Astrocyte of the cerebellum (primary cell): ENCODE measurements around the gene FRMPD4.
"Not testable (repeated sequence)": the region's sequence is repeated elsewhere in the genome, so short reads cannot be mapped to it uniquely, and the experiment has no call there.

Experiments used
- DNase-seq: peaks from one replicate; pipeline ENCODE4 v3.0.0-alpha.2; 2011; ENCODE audit warnings: low read depth
- H3K4me3 ChIP-seq: 2 replicates; pipeline ENCODE4 v1.5.1; 2011; ENCODE audit warnings: mild to moderate bottlenecking, low read depth, low read length, moderate library complexity
- CTCF ChIP-seq: IDR thresholded peaks from 2 replicates; pipeline ENCODE4 v1.5.1; 2012; ENCODE audit warnings: low read length, low read depth, moderate library complexity, mild to moderate bottlenecking; ENCODE audit errors: missing control alignments
- in situ Hi-C: cut with HindIII; loops from 2 replicates; pipeline ENCODE4 v1.10.0; 2017; ENCODE audit warnings: low sequenced_read_pairs

The FRMPD4 gene

GRCh38 chrX:12497832-12498591, 359.7 kb downstream of the FRMPD4 start:
- no peak overlapping the region for H3K4me3 ChIP-seq
- DNase-seq = no peak
- in situ Hi-C loops = no loop called here
- no peak for TF ChIP-seq CTCF

GRCh38 chrX:12505127-12505526, 366.9 kb downstream of the FRMPD4 start:
- TF ChIP-seq CTCF = no peak
- in situ Hi-C loops = no loop called here
- no peak for DNase-seq
- H3K4me3 ChIP-seq = no peak overlapping the region

- in situ Hi-C loops, H3K4me3 ChIP-seq, DNase-seq: not testable (repeated sequence)
These were observed 377.1 kb downstream of the FRMPD4 start for GRCh38 chrX:12515384-12515783.

GRCh38 chrX:12526306-12526705, 388.0 kb downstream of the FRMPD4 start:
- in situ Hi-C loops = no loop called here
- H3K4me3 ChIP-seq = no peak overlapping the region
- DNase-seq = no peak
- TF ChIP-seq CTCF = no peak

- DNase-seq, H3K4me3 ChIP-seq, in situ Hi-C loops: not testable (repeated sequence)
These were observed 399.8 kb downstream of the FRMPD4 start for GRCh38 chrX:12538096-12538495.

GRCh38 chrX:12542251-12542650, 404.0 kb downstream of the FRMPD4 start:
- H3K4me3 ChIP-seq, DNase-seq, in situ Hi-C loops: not testable (repeated sequence)

GRCh38 chrX:12548341-12548740, 410.1 kb downstream of the FRMPD4 start:
- no peak for DNase-seq
- H3K4me3 ChIP-seq = no peak overlapping the region
- in situ Hi-C loops = no loop called here
- no peak for TF ChIP-seq CTCF

- no peak for DNase-seq
- in situ Hi-C loops = no loop called here
- H3K4me3 ChIP-seq = no peak overlapping the region
- TF ChIP-seq CTCF = no peak
These were observed 410.5 kb downstream of the FRMPD4 start for GRCh38 chrX:12548746-12549145.
